Ovary (tissue), 3 donors: Measurements from ENCODE around the gene CISTR.

Experiments
- POLR2A ChIP-seq: fragments of 450-650 bp; IDR thresholded peaks from one replicate; pipeline ENCODE4 v1.6.1; 2017; ENCODE audit warnings: antibody characterized with exemption, mild to moderate bottlenecking, moderate library complexity
- TF ChIP-seq, protein P1 (sequence below), 3 donors: fragments of 450-650 bp in 2 of 3; fragments of 200-600 bp in 1 of 3; IDR thresholded peaks; one replicate each; pipeline versions ENCODE4 v1.5.1 to v1.8.0; 2016 to 2022; ENCODE audit warnings: antibody characterized with exemption in 3 of 3, mild to moderate bottlenecking in 1 of 3
- donor health status: DM: no; HTN: no; CAD: no.

DNA sequence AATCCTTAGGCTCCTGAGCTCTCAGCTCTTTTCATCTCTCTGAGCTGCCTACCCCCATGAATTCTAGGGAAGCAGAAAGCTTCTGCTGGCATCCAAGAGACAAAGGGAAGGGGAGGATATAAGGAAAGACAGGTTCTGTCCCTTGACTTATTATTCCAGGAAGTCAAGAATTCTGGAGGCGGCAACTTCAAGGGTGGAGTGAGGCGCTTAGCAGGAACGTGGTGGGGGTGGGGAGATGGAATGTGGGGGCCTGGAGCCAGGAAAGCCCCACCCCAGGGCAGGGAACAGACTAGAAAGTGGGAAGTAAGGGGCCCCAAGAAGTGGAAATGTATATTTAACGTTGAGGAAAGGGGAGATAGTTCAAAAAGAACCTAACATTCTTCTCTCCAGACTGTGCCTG, 26.0 kb downstream of the CISTR start:
- TF ChIP-seq, protein P1, sequence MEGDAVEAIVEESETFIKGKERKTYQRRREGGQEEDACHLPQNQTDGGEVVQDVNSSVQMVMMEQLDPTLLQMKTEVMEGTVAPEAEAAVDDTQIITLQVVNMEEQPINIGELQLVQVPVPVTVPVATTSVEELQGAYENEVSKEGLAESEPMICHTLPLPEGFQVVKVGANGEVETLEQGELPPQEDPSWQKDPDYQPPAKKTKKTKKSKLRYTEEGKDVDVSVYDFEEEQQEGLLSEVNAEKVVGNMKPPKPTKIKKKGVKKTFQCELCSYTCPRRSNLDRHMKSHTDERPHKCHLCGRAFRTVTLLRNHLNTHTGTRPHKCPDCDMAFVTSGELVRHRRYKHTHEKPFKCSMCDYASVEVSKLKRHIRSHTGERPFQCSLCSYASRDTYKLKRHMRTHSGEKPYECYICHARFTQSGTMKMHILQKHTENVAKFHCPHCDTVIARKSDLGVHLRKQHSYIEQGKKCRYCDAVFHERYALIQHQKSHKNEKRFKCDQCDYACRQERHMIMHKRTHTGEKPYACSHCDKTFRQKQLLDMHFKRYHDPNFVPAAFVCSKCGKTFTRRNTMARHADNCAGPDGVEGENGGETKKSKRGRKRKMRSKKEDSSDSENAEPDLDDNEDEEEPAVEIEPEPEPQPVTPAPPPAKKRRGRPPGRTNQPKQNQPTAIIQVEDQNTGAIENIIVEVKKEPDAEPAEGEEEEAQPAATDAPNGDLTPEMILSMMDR (IDR thresholded peaks at IDR 0.05) = no peak
- no peak for TF ChIP-seq POLR2A
